Right atrium auricular region (tissue), 2 donors: ENCODE results near the gene ZNF438. TPM values are rescaled to one million over a fixed set of nuclear protein-coding genes. Genes with fewer than 3 reads are reported as not detected.

Experiments
- DNase-seq: peaks from one replicate; pipeline ENCODE4 v3.0.0-alpha.2; 2019; ENCODE audit warnings: low spot score
- H3K27ac ChIP-seq, 2 donors: fragments of 200-600 bp; sonication (generic); 1 replicate in 1 of 2; 2 replicates in 1 of 2; pipeline ENCODE4 v1.5.1; 2016 to 2019
- H3K27me3 ChIP-seq, 2 donors: fragments of 200-600 bp; sonication (generic); one replicate each; pipeline versions ENCODE4 v1.5.1 to v1.6.0; 2017 to 2019
- H3K36me3 ChIP-seq: fragments of 200-600 bp; sonication (generic); one replicate; pipeline ENCODE4 v1.5.1; 2016
- H3K4me1 ChIP-seq, 2 donors: fragments of 200-600 bp; sonication (generic); one replicate each; pipeline versions ENCODE4 v1.5.1 to v1.6.0; 2017 to 2019
- H3K4me3 ChIP-seq, 2 donors: fragments of 200-600 bp; sonication (generic); 1 replicate in 1 of 2; 2 replicates in 1 of 2; pipeline ENCODE4 v1.5.1; 2017 to 2019; ENCODE audit warnings: mild to moderate bottlenecking in 1 of 2, moderate library complexity in 1 of 2
- H3K9me3 ChIP-seq, 2 donors: fragments of 200-600 bp; sonication (generic); one replicate each; pipeline ENCODE4 v1.5.1; 2019
- CTCF ChIP-seq, 2 donors: fragments of 200-600 bp; sonication (generic); IDR thresholded peaks; one replicate each; pipeline ENCODE4 v1.5.1; 2019; ENCODE audit warnings: antibody characterized with exemption in 2 of 2
- total RNA-seq, 2 donors: library from RNA; depleted of rRNA; stranded (reverse); fragments of >200 nt; gene quantifications; one replicate each; pipeline ENCODE4 v1.1.0, GENCODE V29; 2016

Gene ZNF438
- total RNA-seq, 2 donors from 2014 or later, result 13.4 to 14.5 TPM

DNA sequence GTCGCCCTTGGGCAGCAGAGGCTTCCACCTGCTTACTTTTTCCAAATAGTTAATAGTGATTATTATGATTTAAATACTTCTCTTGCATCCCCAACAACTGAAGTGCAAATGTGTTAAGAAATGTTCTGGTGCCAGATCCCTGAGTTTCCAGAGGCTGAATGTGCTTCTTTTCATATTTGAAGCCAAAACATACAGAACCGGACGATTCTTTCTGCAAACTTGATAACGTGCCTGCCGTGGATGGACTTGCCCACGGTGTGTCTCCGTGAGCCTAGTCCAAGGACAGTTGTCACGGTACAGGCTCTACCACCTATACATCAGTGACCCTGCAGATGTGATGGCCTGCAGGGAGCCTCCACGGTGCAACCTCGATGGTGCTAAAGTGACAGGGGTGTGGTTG lies 203.5 kb downstream of the ZNF438 start:
- no peak for TF ChIP-seq CTCF (IDR thresholded peaks at IDR 0.05)
- no peaks in the 10 kb centered on the region for H3K27me3 ChIP-seq
- H3K4me3 ChIP-seq, result peak overlapping the region in 1 of 2 donors; percentile 8
- peaks cover 0 to 15% of the 10 kb centered on the region in 2 donors for H3K4me1 ChIP-seq
- DNase-seq, result no peak
- H3K27ac ChIP-seq, result no peak overlapping the region
- no peaks in the 10 kb centered on the region for H3K9me3 ChIP-seq
- no peaks in the 10 kb centered on the region for H3K36me3 ChIP-seq

- no peak for TF ChIP-seq CTCF (IDR thresholded peaks at IDR 0.05)
- Histone ChIP-seq H3K4me1 (peaks cover 0 to 15% of the 10 kb centered on the region in 2 donors), H3K27me3 (no peaks in the 10 kb centered on the region), H3K4me3 (peak overlapping the region in 1 of 2 donors; percentile 8), H3K9me3 (no peaks in the 10 kb centered on the region), H3K36me3 (no peaks in the 10 kb centered on the region), H3K27ac (no peak overlapping the region)
- no peak for DNase-seq
Measured at GRCh38 chr10:30827531-30828120, 204.0 kb downstream of the ZNF438 start.

DNA sequence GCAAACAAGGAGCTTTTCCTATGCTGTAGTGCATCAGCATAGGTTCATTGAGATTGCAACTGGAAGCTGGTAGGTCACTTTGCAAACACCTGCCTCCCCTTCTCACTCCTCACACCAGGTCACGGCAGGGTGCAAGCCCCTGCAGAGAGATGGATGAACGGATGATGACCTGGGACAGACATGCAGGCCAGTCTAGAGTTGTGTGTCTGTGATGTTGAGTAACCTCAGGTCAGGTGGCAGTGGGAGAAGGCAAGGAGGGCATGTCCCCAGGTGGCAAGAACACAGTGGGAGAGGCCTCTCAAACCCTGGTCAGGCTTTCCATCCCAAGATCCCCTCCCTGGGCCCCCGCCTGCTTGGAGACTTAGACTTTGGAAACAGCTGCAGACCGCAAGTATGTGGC lies 205.0 kb downstream of the ZNF438 start:
- no peak for DNase-seq
- Histone ChIP-seq H3K9me3 (no peaks in the 10 kb centered on the region), H3K27me3 (no peaks in the 10 kb centered on the region), H3K4me3 (no peak overlapping the region), H3K4me1 (peaks cover 0 to 15% of the 10 kb centered on the region in 2 donors), H3K27ac (no peak overlapping the region), H3K36me3 (no peaks in the 10 kb centered on the region)
- no peak for TF ChIP-seq CTCF (IDR thresholded peaks at IDR 0.05)

DNA sequence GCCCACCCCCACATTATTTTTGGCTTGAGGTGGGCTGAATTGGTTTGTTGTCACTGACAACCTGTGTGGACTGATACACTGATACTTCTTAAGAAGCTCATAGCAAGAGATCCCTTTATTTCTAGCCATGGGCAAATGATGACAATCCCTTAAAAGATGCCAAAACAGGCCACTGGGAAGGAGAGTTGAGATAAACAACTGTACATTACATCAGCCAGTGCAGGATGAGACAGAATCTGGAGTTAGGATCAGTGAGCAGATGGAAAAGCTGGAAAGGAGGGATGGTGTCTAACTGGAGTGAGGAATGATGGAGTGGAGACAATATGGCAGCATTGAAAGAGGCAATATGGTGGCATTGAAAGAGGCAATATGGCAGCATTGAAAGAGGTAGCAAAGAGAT lies 206.2 kb downstream of the ZNF438 start:
- Histone ChIP-seq H3K4me3 (no peak overlapping the region), H3K9me3 (no peaks in the 10 kb centered on the region), H3K4me1 (peaks cover 0 to 15% of the 10 kb centered on the region in 2 donors), H3K27ac (no peak overlapping the region), H3K36me3 (no peaks in the 10 kb centered on the region), H3K27me3 (no peaks in the 10 kb centered on the region)
- no peak for TF ChIP-seq CTCF (IDR thresholded peaks at IDR 0.05)
- DNase-seq, result no peak

DNA sequence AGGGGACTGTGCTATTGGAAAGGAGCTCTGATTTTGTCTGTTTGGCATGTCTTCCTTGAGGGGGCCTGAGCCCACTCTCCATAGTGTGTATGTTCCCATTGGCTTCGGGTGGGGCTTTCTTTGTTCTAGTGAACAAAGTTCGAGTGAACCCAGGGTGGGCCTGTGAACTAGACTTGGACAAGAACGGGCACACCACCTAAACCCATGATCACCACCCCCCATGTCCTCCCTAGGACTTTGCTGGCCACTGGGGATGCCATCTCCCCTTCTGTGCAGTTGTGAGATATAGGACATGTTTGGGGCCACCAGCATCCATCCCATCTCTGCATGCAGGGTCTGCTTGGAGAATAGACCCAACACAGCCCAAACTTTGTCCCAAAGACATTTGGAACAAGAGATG lies 206.6 kb downstream of the ZNF438 start:
- Histone ChIP-seq H3K27me3 (no peaks in the 10 kb centered on the region), H3K36me3 (no peaks in the 10 kb centered on the region), H3K9me3 (no peaks in the 10 kb centered on the region), H3K27ac (no peak overlapping the region), H3K4me3 (no peak overlapping the region), H3K4me1 (peaks cover 0 to 15% of the 10 kb centered on the region in 2 donors)
- no peak for DNase-seq
- no peak for TF ChIP-seq CTCF (IDR thresholded peaks at IDR 0.05)

DNA sequence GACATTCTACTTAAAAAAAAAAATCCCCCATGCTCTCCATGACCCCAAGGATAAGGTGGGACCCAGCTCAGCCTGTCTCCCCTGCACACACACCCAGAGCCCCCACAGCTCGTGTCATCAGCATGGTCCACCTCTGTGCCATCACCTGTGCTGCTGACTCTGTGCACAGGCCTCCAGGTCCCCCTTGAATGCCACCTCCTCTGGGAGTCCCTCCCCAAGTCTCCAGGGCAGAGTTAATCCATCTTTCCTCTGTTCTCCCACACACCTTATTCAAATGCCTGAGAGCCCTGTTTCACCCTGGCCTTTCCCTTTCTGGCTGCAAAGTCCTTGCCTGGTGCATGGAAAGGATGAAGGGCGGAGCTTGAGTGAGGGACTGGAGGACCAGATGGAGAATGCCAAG lies 208.0 kb downstream of the ZNF438 start:
- no peaks in the 10 kb centered on the region for H3K9me3 ChIP-seq
- no peaks in the 10 kb centered on the region for H3K27me3 ChIP-seq
- H3K4me1 ChIP-seq, result peaks cover 0 to 15% of the 10 kb centered on the region in 2 donors
- H3K36me3 ChIP-seq, result no peaks in the 10 kb centered on the region
- TF ChIP-seq CTCF (IDR thresholded peaks at IDR 0.05), result no peak
- H3K4me3 ChIP-seq, result no peak overlapping the region
- DNase-seq, result no peak
- no peak overlapping the region for H3K27ac ChIP-seq
